ENCODE data around the gene TBXAS1. TPM values are rescaled to one million over a fixed set of nuclear protein-coding genes. Genes with fewer than 3 reads are reported as not detected.

The TBXAS1 gene
- total and polyA plus RNA-seq, 4 donors: 19.6 to 126 (median 55.2) TPM

DNA sequence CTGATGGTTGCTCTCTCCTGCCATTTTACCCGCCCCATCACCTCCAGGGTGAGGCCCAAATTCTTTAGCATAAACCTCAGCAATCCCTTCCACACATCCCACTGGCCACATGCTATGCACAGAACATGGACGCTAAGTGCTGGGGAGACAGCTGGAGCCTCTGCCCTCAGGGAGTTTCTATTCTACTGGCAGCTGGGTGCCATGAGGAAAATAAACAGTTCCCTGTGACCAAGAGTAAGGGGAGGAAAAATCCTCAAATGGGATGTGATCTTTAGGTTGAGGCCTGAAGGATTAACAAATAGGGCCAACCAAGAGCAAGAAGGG lies 232.5 kb downstream of the TBXAS1 start:
- Histone ChIP-seq H3K9me3 (ENCODE audit: control insufficient read depth in 4 of 4, insufficient read depth in 3 of 4, low read length in 3 of 4) (peaks cover 0 to under 1% (median 0%) of the 10 kb centered on the region in 4 donors), H3K4me1 (ENCODE audit: control insufficient read depth in 5 of 5, insufficient read depth in 5 of 5, low read length in 5 of 5) (peaks cover 5 to 27% (median 10%) of the 10 kb centered on the region in 5 donors), H3K9ac (ENCODE audit: insufficient read depth in 1 of 2, low read length in 2 of 2) (no peak overlapping the region), H3K27ac (ENCODE audit: low read depth in 1 of 2, low read length in 1 of 2) (peak overlapping the region; percentile 81 to 99), H3K36me3 (ENCODE audit: control insufficient read depth in 4 of 4, insufficient read depth in 4 of 4, low read length in 4 of 4) (peaks cover 0 to 7% (median 0%) of the 10 kb centered on the region in 4 donors), H3K4me3 (peak overlapping the region; percentile 94), H3K27me3 (ENCODE audit: control insufficient read depth in 3 of 3, insufficient read depth in 3 of 3, low read length in 2 of 3) (no peaks in the 10 kb centered on the region)
- TF ChIP-seq, protein P1, sequence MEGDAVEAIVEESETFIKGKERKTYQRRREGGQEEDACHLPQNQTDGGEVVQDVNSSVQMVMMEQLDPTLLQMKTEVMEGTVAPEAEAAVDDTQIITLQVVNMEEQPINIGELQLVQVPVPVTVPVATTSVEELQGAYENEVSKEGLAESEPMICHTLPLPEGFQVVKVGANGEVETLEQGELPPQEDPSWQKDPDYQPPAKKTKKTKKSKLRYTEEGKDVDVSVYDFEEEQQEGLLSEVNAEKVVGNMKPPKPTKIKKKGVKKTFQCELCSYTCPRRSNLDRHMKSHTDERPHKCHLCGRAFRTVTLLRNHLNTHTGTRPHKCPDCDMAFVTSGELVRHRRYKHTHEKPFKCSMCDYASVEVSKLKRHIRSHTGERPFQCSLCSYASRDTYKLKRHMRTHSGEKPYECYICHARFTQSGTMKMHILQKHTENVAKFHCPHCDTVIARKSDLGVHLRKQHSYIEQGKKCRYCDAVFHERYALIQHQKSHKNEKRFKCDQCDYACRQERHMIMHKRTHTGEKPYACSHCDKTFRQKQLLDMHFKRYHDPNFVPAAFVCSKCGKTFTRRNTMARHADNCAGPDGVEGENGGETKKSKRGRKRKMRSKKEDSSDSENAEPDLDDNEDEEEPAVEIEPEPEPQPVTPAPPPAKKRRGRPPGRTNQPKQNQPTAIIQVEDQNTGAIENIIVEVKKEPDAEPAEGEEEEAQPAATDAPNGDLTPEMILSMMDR (IDR thresholded peaks at IDR 0.05; ENCODE audit: control extremely low read depth, extremely low read depth): no peak
- WGBS, 2 donors: 98 to 100% methylated on average over 2 of the region's 2 CpGs
- ATAC-seq (ENCODE audit: insufficient read depth, low FRiP score): no peak
- peak in 1 of 3 donors; percentile 33 for DNase-seq

DNA sequence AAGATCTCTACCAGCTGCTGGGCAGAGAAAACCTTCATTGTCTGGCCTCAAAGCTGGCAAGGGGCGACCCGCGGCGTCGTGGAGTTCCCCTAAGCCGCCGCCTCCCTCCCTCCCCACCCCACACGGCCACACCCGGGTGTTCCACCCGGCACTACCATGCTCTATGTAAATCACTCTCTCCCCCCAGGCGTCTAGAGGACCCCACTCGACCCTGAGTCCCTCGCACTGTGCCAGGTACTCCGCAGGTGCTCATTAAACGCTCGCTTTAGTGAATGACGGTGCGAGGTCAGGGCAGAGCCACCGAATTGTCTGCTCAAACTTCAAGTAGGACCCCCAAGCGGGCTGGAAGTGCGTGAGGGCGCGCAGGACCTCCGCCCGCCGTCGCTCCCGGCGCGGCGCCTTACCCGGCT lies 233.1 kb downstream of the TBXAS1 start:
- peaks cover 0 to 4% (median 2%) of the 10 kb centered on the region in 4 donors for H3K9me3 ChIP-seq (ENCODE audit: control insufficient read depth in 4 of 4, insufficient read depth in 3 of 4, low read length in 3 of 4)
- H3K27me3 ChIP-seq (ENCODE audit: control insufficient read depth in 3 of 3, insufficient read depth in 3 of 3, low read length in 2 of 3): no peaks in the 10 kb centered on the region
- H3K36me3 ChIP-seq (ENCODE audit: control insufficient read depth in 4 of 4, insufficient read depth in 4 of 4, low read length in 4 of 4): peaks cover 0 to 4% (median 0%) of the 10 kb centered on the region in 4 donors
- DNase-seq (peak in 1 of 3 donors; percentile 42), ATAC-seq (ENCODE audit: insufficient read depth, low FRiP score) (no peak)
- 6 to 8% methylated on average over 32 of the region's 32 CpGs for WGBS, 2 donors
- TF ChIP-seq, protein P1 (IDR thresholded peaks at IDR 0.05; ENCODE audit: control extremely low read depth, extremely low read depth): no peak
- H3K9ac ChIP-seq (ENCODE audit: insufficient read depth in 1 of 2, low read length in 2 of 2): no peak overlapping the region
- peak overlapping the region; percentile 81 to 99 for H3K27ac ChIP-seq (ENCODE audit: low read depth in 1 of 2, low read length in 1 of 2)
- peaks cover 5 to 27% (median 10%) of the 10 kb centered on the region in 5 donors for H3K4me1 ChIP-seq (ENCODE audit: control insufficient read depth in 5 of 5, insufficient read depth in 5 of 5, low read length in 5 of 5)
- H3K4me3 ChIP-seq: peak overlapping the region; percentile 94

DNA sequence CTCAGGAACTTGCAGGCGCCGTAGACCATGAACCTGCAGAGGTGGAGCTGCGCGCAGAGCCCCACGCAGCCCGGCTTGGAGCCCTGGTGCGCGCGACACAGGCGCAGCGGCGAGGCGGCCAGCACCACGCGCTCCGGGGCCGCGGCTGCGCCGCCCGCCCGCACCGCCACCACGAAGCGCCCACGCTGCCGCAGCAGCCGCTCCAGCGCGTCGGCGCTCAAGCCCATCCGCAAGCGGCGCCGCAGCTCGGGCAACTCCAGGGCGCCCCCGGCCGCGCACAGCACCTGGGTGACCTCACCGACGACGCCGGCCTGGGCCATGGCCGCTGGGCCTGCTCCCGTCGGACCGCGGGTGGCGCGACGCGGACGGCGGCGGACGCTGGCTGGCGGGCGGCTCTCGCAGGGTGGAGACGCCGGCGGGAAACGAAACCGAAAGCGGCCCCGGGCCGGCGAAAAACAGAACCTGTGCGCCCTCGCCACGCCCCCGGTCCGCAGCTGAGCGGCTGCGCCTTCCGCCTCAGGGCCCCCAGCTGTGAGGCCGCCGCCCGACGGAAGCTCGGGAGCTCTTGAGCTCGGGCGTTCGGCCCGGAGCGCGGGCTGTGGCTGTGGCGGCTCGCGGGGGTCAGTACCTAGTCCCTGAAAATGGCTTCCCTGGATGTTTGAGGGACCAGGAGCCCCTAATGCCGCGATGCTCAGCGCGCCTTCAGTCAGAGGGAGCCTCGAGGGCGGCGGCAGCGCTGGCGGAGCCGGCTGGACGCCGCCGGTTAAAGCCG lies 233.7 kb downstream of the TBXAS1 start, which contains the start of gene PARP12:
Gene PARP12, minus strand, starts transcription at position 424 of the 772 bp plus-strand sequence. Its CDS starts 104 bp downstream, at position 320.
- peak; percentile 89 for ATAC-seq (ENCODE audit: insufficient read depth, low FRiP score)
- H3K36me3 ChIP-seq (ENCODE audit: control insufficient read depth in 4 of 4, insufficient read depth in 4 of 4, low read length in 4 of 4): peaks cover 0 to under 1% (median 0%) of the 10 kb centered on the region in 4 donors

More for the DNA sequence above, 233.7 kb downstream of the TBXAS1 start, which contains the start of gene PARP12:
- H3K4me1 ChIP-seq (ENCODE audit: control insufficient read depth in 5 of 5, insufficient read depth in 5 of 5, low read length in 5 of 5): peaks cover 5 to 25% (median 10%) of the 10 kb centered on the region in 5 donors
- peak within 1 kb of the TSS; percentile 94 for H3K4me3 ChIP-seq
- peaks cover 0 to 5% (median 2%) of the 10 kb centered on the region in 4 donors for H3K9me3 ChIP-seq (ENCODE audit: control insufficient read depth in 4 of 4, insufficient read depth in 3 of 4, low read length in 3 of 4)
- peak within 1 kb of the TSS; percentile 24 to 91 for H3K9ac ChIP-seq (ENCODE audit: insufficient read depth in 1 of 2, low read length in 2 of 2)
- 0 to 1% methylated on average over 103 to 106 of the region's 106 CpGs for WGBS, 2 donors
- no peaks in the 10 kb centered on the region for H3K27me3 ChIP-seq (ENCODE audit: control insufficient read depth in 3 of 3, insufficient read depth in 3 of 3, low read length in 2 of 3)
- H3K27ac ChIP-seq (ENCODE audit: low read depth in 1 of 2, low read length in 1 of 2): peak within 1 kb of the TSS; percentile 81 to 99
- DNase-seq: peak; percentile 85 to 90 (median 86)
- TF ChIP-seq, protein P1 (IDR thresholded peaks at IDR 0.05; ENCODE audit: control extremely low read depth, extremely low read depth): no peak
